NCI-H446 (cell line): ENCODE results near the gene CHD5.

Source experiments
- DNase-seq, 2 experiments: peaks; one replicate each; lab custom pipeline; 2025; lab: John Stamatoyannopoulos, UW

CHD5 gene

DNA sequence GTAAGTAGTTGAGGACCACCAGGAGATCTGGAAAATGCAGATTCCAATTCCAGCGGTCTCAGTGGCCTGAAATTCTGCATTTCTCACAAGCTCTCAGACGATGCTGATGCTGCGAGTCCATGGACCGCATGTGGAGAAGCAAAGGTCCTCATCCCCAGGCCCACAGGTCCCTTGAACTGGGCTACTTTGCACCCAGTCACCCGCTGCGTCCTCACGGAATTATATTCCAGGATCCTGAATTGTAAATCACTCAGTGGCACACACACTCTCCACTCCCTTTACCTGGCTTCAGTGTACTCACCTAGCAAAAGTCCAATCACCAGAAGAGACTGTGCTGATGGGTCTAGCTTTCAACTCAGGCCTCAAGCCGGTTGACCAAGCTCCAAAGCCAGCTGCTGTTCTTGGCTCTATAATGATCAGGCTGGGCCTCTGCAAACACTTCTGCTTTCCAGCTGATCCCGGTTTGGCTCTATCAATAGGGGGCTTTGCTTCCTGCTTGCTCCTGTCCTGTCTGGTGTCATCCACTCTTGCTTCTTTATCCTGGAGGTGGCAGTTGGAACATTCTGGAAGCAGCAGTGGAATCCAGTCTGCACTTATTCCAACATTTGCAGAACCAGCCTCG is 20.2 kb upstream of the CHD5 start:
- DNase-seq, result no peak

DNA sequence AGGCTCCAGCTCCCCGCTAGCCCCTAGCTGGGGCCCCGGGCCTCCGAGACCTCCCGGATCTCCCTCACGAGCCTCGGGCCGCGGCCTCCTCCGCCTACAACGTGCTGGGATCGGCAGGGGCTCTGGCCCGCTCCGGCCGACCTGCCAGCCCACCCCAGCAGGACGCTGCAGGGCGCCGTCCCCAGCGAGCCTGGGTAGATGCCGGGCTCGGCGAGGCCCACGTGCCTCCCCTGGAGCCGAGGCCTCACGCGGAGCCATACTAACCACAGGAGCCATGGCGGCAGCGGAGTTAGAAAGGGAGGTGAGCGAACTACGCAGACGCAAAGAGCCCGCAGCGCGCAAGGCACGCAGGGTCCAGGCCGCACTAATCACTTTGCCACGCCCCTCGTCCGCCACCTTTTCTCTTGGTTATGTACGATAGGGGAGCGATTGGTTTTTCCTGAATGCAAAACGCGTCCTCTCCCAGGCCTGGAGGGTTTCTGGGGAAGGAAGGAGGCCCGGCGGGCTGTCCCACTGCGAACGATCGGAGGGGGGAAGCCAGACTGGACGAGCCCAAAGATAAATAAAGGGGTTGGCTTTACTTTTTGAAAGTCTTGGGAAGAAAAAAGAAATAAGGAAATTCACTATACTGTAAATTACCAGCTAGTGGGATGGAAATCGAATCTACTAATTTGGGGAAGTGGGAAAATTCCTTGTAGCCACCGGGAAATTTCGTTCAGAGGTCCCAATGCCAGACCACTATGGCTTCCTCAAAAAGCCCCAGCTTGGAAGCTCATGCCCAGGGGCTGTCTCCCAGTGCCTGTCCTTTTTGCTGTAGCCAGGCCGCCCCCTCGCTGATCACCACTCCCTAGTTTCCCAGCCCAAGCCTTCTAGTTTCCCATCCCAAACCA is 19.4 kb upstream of the CHD5 start, which contains the start of gene RPL22:
TSS of gene RPL22 (minus strand) at position 298 of the 890 bp plus-strand sequence. CDS start at position 276, 22 bp downstream.
- peak; percentile 99 to 100 for DNase-seq

DNA sequence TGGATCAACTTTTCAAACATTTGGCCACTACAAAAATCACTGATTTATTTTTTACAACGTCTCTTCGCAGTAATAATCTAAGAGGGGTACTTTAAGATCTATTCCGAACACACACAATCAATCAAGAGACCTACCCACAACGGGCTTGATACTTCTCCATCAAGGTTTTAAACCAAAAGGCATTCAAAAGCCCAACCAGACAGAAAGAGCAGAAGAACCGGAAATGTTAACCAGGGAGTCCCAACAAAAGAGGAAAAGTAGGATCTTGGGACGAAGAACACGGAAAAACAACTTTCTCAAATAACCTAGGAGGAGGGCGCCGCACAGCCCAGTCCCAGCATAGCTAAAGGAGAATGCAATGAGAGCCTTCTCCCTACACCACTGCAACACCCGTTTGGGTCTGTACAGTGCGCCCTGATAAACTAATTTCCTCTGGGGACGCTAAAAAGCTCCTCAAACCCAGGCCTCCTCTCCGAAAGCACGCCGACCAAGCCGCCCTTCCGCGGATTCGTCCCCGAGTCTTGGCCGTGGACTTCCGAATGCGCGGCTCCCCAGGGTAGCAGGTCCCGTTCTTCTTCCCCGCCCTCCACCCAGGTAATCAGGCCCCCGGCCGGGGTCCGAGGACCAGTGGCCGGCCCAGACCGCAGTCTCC is 18.7 kb upstream of the CHD5 start:
- no peak for DNase-seq

DNA sequence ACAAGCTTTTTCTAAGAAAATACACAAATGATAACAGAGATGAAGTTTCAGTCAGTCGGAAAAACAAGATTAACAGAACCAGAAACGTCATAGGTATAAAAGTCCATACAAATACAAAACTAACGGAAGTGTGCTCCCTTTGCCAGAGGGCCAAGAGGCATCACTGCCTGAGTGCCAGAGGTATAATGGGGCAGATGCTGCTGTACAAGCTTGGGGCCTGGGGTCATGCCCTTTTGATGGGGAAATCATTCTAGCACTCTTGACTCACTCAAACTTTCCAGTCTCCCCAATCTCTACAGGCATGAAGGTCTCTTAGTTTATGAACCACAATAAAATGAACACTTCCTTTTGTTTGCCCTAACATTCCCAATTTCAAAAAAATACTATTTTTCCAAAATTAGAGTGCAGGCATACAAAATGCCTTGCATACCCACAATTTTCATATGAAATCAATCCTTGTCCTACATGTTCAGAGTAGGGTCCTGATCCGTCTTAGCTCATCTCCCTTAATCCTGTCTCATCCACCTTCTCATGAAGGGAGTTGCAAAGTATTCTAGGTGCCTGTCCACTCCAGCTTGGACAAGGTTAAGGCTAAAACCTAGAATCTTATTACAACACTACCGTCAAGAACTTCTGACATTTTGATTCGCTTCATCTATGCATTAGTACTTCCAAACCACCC is 17.8 kb upstream of the CHD5 start:
- DNase-seq, result no peak

DNA sequence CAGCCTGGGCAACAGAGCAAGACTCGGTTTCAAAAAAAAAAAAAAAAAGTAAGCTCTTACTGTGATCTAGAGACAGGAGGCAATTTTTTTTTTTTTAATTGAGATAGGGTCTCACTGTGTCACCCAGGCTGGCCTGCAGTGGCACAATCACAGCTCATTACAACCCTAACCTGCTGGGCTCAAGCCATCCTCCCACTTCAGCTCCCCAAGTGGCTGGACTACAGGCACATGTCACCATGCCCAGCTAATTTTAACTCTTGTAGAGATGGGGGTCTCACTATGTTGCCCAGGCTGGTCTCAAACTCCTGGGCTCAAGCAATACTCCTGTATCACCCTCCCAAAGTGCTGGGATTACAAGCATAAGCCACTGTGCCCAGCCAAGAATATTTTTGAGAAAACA is 11.8 kb upstream of the CHD5 start:
- DNase-seq, result no peak

DNA sequence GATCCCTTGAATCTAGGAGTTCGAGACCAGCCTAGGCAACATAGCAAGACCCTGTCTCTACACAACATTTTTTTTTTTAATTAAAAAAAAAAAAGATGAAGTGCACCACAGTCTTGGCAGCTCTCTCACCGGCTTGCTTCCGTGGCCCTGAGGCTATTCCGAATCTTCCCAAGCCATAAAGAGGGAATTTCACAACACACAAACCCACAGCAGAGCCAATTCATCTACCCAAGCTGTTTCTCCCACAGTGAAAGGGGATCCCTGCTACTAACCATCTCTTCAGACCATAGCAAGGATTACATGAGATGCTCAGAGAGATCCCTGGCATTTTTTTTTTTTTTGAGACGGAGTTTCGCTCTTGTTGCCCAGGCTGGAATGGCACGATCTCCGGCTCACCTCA is 8.3 kb upstream of the CHD5 start:
- DNase-seq, result no peak

DNA sequence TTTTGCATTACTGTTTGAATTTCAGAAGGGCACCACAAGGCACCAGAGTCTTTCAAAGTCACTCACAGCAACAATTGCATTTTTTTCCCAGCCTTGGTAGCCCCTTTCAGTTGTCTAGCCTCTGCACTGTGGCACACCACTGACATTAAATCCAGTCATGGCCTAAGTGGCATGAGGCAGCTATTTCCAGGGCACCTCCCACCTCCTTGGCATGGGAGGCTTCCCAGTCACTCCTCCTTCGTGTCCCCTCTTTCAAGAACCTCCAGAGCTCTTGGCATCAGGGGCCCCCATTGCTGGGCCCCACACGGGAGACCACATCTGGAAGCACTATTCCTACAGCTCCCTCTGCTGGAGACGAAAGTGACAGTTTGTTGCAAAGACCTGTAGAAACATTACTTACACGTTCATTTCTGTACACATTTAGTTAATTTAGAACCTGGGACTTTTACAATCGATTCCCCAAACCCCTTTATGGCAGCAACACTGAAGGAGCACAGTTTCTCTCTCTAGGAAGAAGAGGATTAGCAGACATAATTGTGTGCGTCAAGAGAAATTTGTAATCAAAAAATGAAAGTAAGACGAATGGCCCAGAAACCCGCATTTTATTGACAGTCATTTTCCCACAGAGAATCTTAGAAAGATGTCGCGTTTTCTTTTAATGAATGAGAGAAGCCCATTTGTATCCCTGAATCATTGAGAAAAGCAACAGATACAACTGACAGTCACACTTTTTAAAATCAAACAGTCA is 5.7 kb upstream of the CHD5 start:
- peak in 1 of 2 experiments; percentile 6 for DNase-seq

DNA sequence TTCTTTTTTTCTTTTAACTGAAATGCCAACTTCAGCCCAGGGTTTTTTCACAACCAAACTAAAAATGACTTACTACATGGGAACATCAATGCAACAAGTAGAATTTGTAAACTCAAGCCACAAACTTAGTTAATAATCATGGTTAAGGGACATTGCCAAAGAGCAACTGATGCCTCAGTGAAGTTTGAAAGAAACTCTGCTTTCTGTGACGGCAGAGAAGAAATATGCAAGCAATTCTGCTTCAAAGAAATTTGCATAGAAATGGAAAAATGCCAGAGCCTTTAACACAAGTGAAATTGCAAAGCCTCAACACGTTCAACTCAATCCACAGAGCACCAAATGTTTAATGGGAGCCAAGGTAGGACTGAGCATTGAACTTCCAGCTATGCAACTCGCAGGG is 5.0 kb upstream of the CHD5 start:
- DNase-seq, result no peak

DNA sequence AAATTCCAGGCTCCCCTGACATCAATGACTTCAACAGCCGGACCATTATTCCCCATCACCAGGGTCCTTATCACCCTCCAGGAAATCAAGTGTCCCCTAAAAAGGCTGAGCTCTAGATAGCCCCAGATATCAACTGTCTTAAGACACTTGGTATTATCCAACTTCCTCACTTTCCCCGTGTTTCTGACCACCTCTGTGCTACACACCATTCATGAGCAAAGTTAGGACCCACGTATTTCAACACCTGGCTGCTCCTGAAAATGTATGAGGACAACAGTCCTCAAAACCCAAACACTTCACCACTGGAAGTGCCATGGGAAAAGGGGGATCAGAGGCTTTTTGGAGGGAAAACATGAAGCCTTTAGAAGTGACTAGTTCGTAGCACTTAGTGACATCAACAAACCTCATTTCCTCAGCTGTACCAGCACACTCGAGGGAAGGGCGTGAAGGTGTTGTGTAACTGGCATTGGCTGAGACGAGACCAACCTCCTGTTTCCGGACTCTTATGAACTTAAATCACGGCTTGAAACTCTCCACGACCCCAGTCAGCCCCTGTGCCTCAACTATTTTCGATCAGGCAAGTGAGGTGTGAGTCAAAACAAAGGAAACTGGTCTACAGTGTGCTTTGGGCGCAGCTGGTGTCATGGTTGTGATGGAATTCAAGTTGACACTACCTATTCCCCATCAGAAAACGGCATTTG is 4.1 kb upstream of the CHD5 start:
- DNase-seq, result no peak

DNA sequence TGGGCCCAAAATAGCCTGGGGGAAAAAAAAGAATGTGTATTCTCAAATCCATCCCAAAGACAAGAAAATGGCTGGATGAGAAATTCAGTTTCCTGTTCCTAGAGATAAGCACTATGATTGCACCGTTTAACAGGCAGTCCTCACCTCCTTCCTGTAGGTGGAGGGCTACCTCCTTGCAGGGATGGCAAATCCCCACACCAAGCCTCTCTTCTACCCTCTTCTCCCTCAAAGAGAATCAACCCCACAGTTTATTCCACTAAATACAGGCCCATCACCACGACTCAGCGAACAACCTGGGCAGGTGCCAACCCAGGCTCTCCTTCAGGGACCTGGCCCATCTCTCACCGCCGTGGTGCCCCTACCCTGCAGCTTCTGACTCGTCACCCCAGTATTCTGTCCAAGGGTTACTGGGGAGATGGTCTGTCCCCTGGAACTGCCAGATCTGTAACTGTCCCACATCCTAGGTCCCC is 3.4 kb upstream of the CHD5 start:
- no peak for DNase-seq

DNA sequence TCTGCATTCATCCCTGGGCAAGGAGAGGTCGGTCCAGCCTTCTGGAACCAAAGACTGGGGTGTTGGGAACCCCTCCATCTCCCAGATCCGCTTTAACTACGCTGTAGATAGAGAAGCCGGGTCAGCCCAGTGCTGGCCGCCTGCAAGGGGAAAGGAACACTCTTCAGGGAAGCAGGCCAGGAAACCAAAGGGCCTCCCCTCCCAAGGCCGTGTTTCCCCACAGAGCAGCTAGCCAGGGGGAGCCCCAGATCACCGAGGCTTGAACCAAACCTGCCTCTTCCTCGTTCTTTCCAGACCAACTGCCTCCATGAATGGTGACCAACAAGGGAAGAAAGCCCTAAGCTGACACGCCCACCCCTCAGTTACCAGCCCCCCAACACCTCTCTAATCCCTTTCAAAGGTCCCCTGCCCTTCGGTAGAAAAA is 1.2 kb upstream of the CHD5 start:
- no peak for DNase-seq

DNA sequence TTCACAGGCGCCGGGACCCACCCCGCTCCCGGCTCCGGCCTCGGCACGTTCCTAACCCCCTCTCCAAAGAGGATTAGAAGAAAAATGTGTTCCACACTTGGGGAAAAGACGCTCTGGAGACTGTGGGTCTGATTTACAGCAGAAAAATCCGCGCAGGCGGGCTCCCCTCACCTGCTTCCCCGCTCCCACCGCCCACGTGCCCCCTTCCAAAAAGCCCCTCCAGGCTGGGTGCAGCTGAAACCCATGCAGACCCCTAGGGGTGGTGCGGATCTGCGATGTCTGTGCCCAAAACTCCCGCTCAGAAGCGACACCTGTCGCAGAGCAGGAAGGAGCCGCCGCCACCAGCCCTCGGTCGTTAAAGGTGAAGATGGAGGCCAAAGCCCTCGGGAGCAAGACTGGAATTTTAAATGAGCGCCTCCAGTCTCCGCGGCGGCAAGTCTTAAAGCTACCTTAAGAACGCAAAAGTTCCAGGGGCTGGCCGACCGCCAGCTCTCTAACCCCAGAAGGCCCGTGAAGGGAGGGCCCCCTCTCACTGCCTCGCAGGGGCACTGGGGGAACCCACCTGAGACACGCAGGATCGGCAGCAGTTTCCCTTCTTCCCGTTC is 688 bp upstream of the CHD5 start:
- no peak for DNase-seq

DNA sequence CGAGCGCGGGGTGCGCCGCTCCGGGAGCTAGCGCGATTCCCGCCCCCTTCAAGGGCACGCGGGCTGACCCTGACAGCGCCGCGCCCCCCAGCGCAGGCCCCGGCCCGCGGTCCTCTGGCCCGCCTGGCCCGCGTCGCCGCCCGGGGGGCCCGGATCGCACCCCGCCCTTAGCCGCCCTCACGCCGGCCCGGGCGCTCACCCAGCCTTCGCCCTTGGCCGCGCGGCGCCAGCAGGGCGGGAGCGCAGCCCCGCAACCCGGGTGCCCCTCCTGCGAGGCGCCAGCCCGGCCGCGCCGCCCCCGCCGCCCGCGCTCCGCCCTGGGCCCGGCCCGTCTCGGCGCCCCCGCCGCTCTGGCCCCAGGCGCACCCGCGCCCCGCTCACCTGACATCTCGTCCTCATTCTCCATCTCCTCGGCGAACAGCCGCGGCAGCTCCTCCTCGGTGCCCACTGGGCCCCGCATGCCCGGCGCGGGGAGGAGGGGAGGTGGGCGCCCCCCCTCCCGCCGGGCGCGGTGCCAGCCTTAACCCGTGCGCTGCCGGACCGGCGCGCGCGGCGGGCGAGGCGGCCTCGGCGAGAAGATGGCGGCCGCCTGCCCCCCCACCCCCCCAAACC is 451 bp downstream of the CHD5 start:
- DNase-seq, result peak in 1 of 2 experiments; percentile 38

DNA sequence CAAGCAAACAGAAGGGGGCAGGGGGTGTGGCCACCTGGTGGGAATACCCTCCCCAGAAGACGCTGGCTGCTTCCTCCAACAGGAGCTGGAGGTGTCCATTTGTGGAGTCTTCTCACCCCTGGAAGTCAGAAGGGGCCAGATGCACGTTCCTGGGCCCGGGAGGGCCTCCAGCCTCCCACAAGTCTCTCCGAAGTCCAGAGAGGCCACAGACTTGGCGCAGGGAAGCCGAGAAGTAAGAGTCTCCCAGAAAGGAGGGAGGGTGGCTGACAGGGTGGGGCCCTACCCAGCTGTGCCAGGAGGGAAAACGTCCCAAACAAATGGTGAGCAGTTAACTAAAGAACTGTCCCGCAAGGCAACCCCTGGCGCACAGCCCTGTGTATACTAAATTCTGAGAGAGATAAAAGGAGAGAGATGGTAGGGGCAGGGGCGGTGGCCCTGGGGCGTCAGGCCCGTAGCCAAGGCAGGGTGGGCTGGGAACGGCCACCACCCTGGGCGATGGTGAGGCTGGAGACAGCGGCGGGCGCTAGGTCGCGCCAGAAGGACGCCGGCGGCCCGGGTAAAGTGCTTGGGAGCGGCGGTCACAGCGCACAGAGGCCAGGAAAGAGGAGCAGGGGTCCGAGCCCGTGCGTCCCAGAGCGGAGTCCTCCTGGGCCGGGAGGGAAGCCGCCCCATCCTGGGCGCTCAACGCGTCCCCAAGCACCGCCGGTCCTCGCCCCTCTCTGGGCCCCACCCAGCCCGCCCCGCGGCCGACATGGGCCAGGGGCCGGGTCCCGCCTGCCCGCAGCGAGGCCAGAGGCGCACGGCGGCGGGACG is 1.2 kb downstream of the CHD5 start:
- no peak for DNase-seq

DNA sequence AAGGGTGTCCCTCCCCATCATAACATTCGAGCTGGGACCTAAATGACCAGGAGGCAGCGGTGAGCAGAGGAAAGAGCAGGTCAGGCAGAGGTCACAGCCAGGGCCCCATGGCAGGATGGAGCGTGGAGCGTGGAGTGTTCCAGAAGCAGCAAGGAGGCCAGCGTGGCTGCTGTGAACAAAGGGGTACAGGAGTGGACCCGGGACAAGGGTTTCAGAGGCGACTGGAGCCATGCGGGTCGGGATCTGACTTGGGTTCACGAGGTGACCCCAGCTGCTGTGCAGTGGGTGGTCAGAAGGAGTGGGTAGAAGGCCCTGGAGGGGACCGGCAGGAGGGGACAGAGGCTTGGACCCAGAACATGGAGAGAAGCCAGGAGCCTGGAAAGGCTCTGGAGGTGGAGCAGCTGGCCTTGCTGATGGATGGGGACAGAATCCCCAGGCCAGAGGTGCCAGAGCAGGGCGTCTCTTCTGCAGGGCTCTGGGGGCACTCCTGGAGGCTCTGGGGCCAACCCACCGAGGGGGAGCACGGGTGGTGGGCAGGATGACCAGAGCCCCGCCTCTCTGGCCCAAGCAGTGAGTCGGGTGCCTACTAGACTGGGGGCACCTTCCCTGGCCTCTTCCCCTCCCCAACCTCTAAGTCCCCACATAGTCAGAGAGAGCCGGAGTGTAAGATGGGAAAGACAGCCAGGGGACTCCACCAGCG is 2.3 kb downstream of the CHD5 start:
- no peak for DNase-seq

DNA sequence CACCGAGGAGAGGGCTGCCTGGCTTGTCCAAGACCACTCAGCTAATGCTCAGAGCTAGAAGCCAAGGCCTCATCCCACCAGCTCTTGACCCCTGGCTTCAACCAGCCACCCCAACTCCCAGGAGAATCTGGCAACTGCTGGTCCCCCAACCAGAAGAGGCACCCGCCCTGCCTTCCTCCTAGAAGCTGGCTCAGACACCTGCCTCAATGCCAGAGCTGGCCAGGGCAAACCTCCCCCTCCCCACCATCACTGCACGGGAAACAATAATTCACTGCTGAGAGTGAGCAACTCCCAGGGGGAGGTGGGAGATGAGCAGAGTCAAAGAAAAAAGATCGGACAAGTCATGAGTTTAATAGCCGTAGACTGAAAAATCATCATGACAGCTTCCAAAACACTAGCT is 3.3 kb downstream of the CHD5 start:
- DNase-seq, result no peak

DNA sequence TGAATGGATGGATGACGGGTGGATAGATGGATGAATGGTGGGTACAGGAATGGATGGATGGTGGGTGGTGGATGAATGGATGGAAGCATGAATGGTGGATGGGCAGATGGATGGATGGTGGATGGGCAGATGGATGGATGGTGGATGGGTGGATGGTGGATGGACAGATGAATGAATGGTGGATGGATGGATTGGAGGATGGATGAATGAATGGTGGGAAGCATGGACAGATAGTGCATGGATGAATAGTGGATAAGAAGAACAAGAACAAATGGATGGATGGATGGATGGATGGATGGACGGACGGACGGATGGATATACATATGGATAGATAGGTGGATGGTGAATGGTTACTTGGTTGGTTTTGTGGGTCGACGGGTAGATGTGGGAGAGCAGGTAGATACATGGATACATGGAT is 4.7 kb downstream of the CHD5 start:
- DNase-seq, result no peak

DNA sequence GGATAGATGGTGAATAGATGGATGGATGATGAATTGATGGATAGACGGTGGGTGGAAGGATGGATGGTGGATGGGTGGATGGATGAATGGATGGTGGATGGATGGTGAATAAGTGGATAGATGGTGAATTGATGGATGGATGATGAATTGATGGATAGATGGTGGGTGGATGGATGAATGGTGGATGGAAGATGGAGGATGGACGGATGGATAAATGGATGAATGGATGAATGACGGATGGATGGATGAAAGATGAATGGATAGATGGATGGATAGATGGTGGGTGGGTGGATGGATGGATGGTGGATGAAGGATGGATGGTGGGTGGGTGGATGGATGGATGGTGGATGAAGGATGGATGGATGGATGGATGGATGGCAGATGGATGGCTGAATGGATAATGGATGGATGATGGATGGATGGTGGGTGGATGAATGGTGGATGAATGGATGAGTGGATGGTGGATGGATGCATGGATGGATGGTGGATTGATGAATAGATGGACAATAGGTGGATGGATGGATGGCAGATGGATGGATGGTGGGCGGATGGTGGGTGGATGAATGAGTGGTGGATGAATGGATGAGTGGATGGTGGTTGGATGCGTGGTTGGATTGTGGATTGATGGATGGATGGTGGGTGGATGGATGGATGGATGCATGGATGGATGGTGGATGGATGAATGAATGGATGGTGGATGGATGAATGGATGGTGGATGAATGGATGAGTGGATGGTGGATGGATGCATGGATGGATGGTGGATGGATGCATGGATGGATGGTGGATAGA is 5.3 kb downstream of the CHD5 start:
- no peak for DNase-seq
